Lower lobe of right lung (tissue), 2 donors: ENCODE results near the gene NKD2. TPM values are rescaled to one million over a fixed set of nuclear protein-coding genes. Genes with fewer than 3 reads are reported as not detected.

Experiments used
- ATAC-seq, 2 donors: fragments of 200-7000 bp; cut with Tn5 transposase; one replicate each; pipeline ENCODE4 v1.9.1; 2020 to 2022; ENCODE audit warnings: mild to moderate bottlenecking in 2 of 2, moderate library complexity in 2 of 2
- DNase-seq: peaks from one replicate; pipeline ENCODE4 v3.0.0-alpha.2; 2020
- H3K27ac ChIP-seq: fragments of 200-600 bp; one replicate; pipeline ENCODE4 v1.8.0; 2022
- H3K27me3 ChIP-seq: fragments of 200-600 bp; one replicate; pipeline ENCODE4 v1.8.0; 2022; ENCODE audit warnings: low read depth
- H3K36me3 ChIP-seq: fragments of 200-600 bp; one replicate; pipeline ENCODE4 v1.8.0; 2022; ENCODE audit warnings: mild to moderate bottlenecking
- H3K4me1 ChIP-seq: fragments of 200-600 bp; one replicate; pipeline ENCODE4 v1.8.0; 2022
- H3K4me3 ChIP-seq: fragments of 200-600 bp; one replicate; pipeline ENCODE4 v1.8.0; 2022; ENCODE audit warnings: mild to moderate bottlenecking
- H3K9me3 ChIP-seq: fragments of 200-600 bp; one replicate; pipeline ENCODE4 v1.8.0; 2022
- CTCF ChIP-seq: fragments of 200-600 bp; IDR thresholded peaks from one replicate; pipeline ENCODE4 v1.8.0; 2022; ENCODE audit warnings: antibody characterized with exemption, mild to moderate bottlenecking
- intact Hi-C: fragments of 100-400 bp; cut with DNase I; formaldehyde crosslinking; loops from one replicate; pipeline ENCODE4 v1.11.0; 2022
- total RNA-seq: library from RNA; stranded (reverse); fragmentation: NEBNext Ultra II Directional; extraction: Animal tissue kit (Norgen Biotek cat#: 25700); gene quantifications from one replicate; pipeline ENCODE4 v1.2.1, GENCODE V29; 2021
- donor health status: DM: no; HTN: yes; CAD: no; lungs with severe emphysema.

The NKD2 gene
- total RNA-seq, 1 donor from 2014 or later, result 24.1 TPM

GRCh38 chr5:1029945-1030625 is 21.5 kb downstream of the NKD2 start:
- Histone ChIP-seq H3K27ac (no peak overlapping the region), H3K27me3 (peaks cover 14% of the 10 kb centered on the region), H3K4me1 (no peaks in the 10 kb centered on the region), H3K9me3 (no peaks in the 10 kb centered on the region), H3K4me3 (no peak overlapping the region), H3K36me3 (peaks cover 4% of the 10 kb centered on the region)
- intact Hi-C loops, result no loop called here
- DNase-seq (no peak), ATAC-seq (no peak)
- TF ChIP-seq CTCF, result no peak

GRCh38 chr5:1030801-1031271 is 22.2 kb downstream of the NKD2 start:
- no peak for TF ChIP-seq CTCF
- Histone ChIP-seq H3K4me3 (no peak overlapping the region), H3K27me3 (peaks cover 14% of the 10 kb centered on the region), H3K4me1 (no peaks in the 10 kb centered on the region), H3K36me3 (peaks cover 4% of the 10 kb centered on the region), H3K27ac (no peak overlapping the region), H3K9me3 (no peaks in the 10 kb centered on the region)
- DNase-seq (peak; percentile 37), ATAC-seq (no peak)
- intact Hi-C loops, result no loop called here

- H3K36me3 ChIP-seq, result peaks cover 4% of the 10 kb centered on the region
- no peaks in the 10 kb centered on the region for H3K4me1 ChIP-seq
- no peak overlapping the region for H3K27ac ChIP-seq
- ATAC-seq, result no peak
- H3K4me3 ChIP-seq, result no peak overlapping the region
- TF ChIP-seq CTCF, result no peak
- intact Hi-C loops, result no loop called here
- H3K9me3 ChIP-seq, result no peaks in the 10 kb centered on the region
- peaks cover 14% of the 10 kb centered on the region for H3K27me3 ChIP-seq
- DNase-seq, result no peak
Measured at GRCh38 chr5:1031306-1031959, 22.8 kb downstream of the NKD2 start.

GRCh38 chr5:1032011-1032410 is 23.4 kb downstream of the NKD2 start:
- DNase-seq (peak; percentile 22), ATAC-seq (no peak)
- Histone ChIP-seq H3K27me3 (peaks cover 14% of the 10 kb centered on the region), H3K4me3 (no peak overlapping the region), H3K4me1 (no peaks in the 10 kb centered on the region), H3K9me3 (no peaks in the 10 kb centered on the region), H3K27ac (no peak overlapping the region), H3K36me3 (peaks cover 4% of the 10 kb centered on the region)
- TF ChIP-seq CTCF, result no peak
- intact Hi-C loops, result no loop called here

GRCh38 chr5:1032551-1033027 is 24.0 kb downstream of the NKD2 start:
- Histone ChIP-seq H3K27ac (no peak overlapping the region), H3K9me3 (no peaks in the 10 kb centered on the region), H3K27me3 (peaks cover 14% of the 10 kb centered on the region), H3K4me1 (no peaks in the 10 kb centered on the region), H3K36me3 (peaks cover 4% of the 10 kb centered on the region), H3K4me3 (no peak overlapping the region)
- no peak for TF ChIP-seq CTCF
- DNase-seq (peak; percentile 39), ATAC-seq (no peak)
- intact Hi-C loops, result no loop called here
